Left kidney (tissue), 2 donors: ENCODE data around the gene INO80B. TPM values are rescaled to one million over a fixed set of nuclear protein-coding genes. Genes with fewer than 3 reads are reported as not detected.
"Not testable (repeated sequence)": the region's sequence is repeated elsewhere in the genome, so short reads cannot be mapped to it uniquely, and the experiment has no call there.

Experiments used
- DNase-seq: peaks from one replicate; pipeline ENCODE4 v3.0.0-alpha.2; 2013
- polyA plus RNA-seq: library from polyadenylated mRNA; unstranded; fragments of 120-200 nt; gene quantifications from one replicate; pipeline ENCODE4 v1.2.1, GENCODE V29; 2013; ENCODE audit not compliant: insufficient read length

INO80B gene
- polyA plus RNA-seq, 1 donor, result 26.9 TPM

- no peak for DNase-seq
Measured at GRCh38 chr2:74474481-74474880, 19.6 kb downstream of the INO80B start.

- DNase-seq, result no peak
Measured at GRCh38 chr2:74474899-74475298, 20.0 kb downstream of the INO80B start.

GRCh38 chr2:74481431-74481830 is 26.5 kb downstream of the INO80B start:
- no peak for DNase-seq

- DNase-seq, result no peak
Measured at GRCh38 chr2:74481961-74482800, 27.3 kb downstream of the INO80B start.

GRCh38 chr2:74482801-74483674 is 28.2 kb downstream of the INO80B start, which contains the start of the genes CCDC142 and TTC31:
CCDC142 (minus strand) TSS chr2:74482998; CDS start chr2:74482837, 161 bp downstream.
TTC31 (plus strand) TSS chr2:74483081; CDS start chr2:74483096, 15 bp downstream.
- DNase-seq, result peak; percentile 97

GRCh38 chr2:74483675-74484164 is 28.8 kb downstream of the INO80B start:
- not testable (repeated sequence) for DNase-seq

- DNase-seq, result no peak
Measured at GRCh38 chr2:74486141-74486540, 31.3 kb downstream of the INO80B start.

GRCh38 chr2:74488643-74489481 is 34.0 kb downstream of the INO80B start:
- no peak for DNase-seq

GRCh38 chr2:74489906-74490305 is 35.0 kb downstream of the INO80B start:
- DNase-seq, result no peak

- DNase-seq, result no peak
Measured at GRCh38 chr2:74491648-74492544, 37.0 kb downstream of the INO80B start.

GRCh38 chr2:74493546-74493945 is 38.7 kb downstream of the INO80B start:
- no peak for DNase-seq

GRCh38 chr2:74495440-74495839 is 40.6 kb downstream of the INO80B start:
- DNase-seq, result no peak

- no peak for DNase-seq
Measured at GRCh38 chr2:74496997-74497776, 42.3 kb downstream of the INO80B start.

- no peak for DNase-seq
Measured at GRCh38 chr2:74497777-74498499, 43.1 kb downstream of the INO80B start.

- no peak for DNase-seq
Measured at GRCh38 chr2:74498500-74499266, 43.8 kb downstream of the INO80B start.

- DNase-seq, result no peak
Measured at GRCh38 chr2:74499267-74499939, 44.5 kb downstream of the INO80B start, which contains the start of gene LBX2. LBX2 (minus strand) TSS chr2:74499603; CDS start chr2:74499537, 66 bp downstream.

- no peak for DNase-seq
Measured at GRCh38 chr2:74499940-74500577, 45.2 kb downstream of the INO80B start.
